K562 treated with DMSO at 1 percent for 24 hours (cell line): ENCODE measurements around the gene MMP28. TPM values are rescaled to one million over a fixed set of nuclear protein-coding genes. Genes with fewer than 3 reads are reported as not detected.

Source experiments
- total RNA-seq: library from RNA; unstranded; fragments of 300-600 nt; gene quantifications from 2 replicates; pipeline ENCODE4 v1.2.3, GENCODE V29; 2022; ENCODE audit warnings: low read depth; ENCODE audit not compliant: insufficient read depth

The MMP28 gene, protein sequence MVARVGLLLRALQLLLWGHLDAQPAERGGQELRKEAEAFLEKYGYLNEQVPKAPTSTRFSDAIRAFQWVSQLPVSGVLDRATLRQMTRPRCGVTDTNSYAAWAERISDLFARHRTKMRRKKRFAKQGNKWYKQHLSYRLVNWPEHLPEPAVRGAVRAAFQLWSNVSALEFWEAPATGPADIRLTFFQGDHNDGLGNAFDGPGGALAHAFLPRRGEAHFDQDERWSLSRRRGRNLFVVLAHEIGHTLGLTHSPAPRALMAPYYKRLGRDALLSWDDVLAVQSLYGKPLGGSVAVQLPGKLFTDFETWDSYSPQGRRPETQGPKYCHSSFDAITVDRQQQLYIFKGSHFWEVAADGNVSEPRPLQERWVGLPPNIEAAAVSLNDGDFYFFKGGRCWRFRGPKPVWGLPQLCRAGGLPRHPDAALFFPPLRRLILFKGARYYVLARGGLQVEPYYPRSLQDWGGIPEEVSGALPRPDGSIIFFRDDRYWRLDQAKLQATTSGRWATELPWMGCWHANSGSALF
- not detected in 2 replicates for total RNA-seq

DNA sequence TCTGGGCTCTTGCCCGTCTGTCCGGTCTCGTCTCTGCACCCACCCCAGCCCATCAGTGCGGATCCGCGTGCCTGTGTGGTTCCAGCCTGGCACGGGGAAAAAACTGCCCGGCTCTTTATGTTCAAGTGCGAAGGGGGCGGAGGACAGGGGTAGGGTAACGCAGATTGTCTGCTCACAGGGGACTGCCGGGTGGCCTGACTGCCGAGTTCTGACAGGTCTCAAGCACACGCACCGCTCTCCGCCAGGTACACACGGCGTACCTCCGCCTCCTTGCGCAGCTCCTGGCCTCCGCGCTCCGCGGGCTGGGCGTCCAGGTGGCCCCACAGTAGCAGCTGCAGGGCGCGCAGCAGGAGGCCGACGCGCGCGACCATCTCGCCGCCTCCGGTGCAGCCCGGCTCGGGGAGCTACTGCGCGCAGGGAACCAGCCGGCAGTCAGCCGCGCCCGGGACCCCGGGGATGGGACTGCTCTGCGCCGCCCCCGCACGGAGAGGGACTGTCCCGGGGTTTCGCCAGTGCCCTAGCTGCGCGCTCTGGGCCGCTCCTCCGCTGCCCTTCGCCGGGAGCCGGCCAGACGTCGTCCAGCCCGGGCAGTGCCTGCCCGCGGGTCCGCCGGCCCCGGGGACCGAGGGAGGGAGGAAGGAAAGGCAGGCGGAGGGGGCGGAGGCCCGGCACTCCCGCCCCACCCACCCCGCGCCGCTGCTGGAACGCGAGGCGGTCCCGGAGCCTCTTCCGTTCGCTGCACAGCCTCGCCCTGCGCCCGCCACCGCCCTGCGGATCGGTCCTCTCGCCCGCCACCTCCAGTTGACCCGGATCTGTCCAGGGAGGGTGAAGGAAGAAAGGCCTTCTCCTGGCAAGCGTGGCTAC lies at the start of gene MMP28:
MMP28 (minus strand) TSS at position 635 of the 864 bp plus-strand sequence; CDS start at position 371, 264 bp downstream.

DNA sequence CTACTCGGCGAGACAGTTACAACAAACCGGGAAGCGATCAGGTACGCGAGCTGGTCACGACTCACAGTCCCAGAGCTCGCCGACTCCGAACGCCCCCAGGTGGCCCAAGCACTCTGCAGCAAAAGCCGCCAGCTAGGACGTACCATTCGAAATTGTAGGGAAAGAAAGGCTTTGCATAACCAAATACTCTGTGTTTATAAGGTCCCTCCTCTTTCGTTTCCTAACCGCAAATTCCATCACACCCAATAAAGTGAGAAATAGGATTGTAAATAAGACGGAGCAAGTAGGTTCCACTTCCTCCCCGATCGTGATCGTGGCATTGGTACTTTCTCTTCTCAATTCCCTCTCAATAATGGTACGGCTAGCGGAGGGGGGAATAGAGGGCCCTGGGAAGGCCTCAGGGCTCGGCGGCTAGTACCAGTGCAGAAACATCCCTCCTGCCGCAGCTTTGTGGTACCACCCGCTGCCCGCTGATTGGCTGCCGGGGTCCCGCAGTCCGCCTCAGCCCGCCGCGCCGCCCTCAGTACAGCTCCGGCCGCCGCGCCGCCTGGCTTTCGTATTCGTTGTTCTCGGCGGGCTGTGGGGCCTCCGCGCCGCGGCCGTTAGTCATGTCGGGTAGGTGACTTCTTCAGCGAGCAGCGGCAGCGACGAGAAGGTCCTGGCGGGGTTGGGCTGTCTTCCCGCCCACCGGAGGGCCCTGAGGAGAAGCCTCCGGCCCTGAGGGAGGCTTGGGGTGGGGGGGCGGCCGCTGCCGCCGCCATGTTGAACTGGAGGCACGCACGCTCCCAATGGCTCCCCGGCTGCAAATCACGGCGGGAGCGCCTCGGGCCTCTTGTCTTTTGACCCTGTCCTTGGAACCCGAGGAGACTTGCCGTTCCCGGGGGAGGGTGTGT lies 13.8 kb upstream of the MMP28 start, which contains the start of gene TAF15:
TAF15 (plus strand) TSS at position 523 of the 893 bp plus-strand sequence; CDS start at position 609, 86 bp downstream.

DNA sequence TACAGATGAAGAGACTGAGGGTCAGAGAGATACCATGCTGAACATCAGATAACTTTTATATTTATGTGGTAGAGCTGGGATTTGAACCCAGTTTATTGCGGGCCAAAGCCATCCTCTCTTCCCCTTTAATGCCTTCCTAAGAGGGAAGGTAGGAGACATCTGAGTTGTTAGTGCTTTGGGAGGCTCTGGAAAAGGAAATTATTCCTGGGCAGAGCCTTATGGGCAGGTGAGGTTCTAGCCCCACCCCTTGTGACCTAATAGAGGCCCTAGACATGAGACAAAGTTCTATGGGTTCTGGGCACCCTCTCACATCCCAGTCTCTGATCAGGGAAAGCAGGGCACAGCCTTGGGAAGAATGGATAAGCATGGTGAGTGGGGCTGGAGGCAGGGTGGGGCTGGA lies 34.9 kb downstream of the MMP28 start, which contains the start of gene C17orf50:
C17orf50 (plus strand) TSS at position 301 of the 400 bp plus-strand sequence; CDS start at position 356, 55 bp downstream.

DNA sequence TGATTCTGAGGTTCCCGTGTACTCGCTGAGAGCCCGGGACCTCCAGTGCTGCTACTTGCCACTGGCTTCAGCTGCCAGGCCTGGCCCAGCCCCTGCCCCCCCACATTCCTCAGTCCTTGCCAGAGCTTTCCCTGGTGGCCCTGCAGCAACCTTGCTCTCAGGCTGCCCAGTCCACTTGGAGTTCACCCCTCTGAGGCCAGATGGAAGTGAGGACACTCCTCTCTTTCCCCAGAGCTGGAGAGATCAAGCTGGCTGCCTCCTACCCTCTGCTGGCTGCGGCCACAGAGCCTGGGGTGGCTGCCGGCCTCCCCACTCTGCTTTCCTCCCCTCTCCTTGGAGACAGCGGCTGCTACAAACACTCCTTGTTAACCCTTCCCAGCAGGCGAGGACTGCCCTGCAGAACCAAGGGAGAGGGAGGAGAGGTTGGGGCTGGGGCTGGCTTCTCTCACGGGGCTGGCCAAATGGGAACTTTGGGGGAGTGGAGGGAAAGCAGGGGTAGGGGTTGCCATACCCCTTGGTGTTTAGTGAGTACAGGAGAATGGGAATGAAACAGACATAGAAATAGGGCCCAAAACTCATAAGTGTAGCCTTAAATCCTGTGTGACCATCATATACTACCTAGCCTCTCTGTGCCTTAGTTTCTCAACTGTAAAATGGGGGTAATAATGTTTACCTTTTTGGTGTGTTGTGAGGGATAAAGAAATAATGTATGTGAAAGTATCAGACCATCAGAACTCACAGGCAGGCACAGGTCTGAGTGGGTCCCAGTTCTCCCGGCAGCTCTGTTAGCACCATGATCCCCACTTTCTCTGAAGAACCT lies 42.3 kb downstream of the MMP28 start, which contains the start of gene GAS2L2:
GAS2L2 (minus strand) TSS at position 295 of the 820 bp plus-strand sequence. CDS start 389 bp downstream, outside the sequence.

DNA sequence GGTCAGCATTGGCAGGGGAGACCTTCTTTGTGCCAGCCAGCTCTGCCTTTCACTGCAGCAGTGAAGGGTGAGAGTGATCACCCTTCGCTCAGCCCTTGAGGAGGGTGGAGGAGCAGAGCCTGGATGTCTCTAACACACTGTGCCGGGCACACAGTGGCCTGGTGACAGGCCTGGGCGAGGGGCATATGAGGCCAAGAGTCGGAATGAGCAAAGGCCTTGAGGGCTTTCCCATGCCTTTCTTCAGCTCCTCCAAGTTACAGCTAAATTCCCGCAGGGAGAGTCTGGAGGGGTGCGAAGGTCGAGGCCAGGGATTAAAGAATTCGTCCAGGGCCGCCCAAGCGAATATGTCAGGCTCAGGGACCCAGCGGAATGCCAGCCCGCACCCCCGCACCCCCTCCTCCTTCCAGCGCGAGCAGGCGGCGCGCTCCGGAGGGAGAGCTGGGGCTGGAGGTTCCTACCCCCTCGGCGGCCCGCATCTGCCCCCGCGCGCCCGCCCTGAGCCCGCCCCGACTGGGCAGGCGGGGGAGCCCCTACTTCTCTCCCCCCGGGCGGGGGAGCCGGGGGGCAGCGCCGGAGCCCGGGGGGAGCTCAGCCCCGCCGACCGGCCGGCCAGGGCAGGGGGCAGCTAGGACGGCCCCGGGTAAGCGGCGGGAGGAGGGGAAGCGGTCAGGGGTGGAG lies 64.1 kb downstream of the MMP28 start, which contains the start of gene RASL10B:
RASL10B (plus strand) TSS at position 401 of the 678 bp plus-strand sequence. CDS start 3,546 bp downstream, outside the sequence.

Other genes with a start within 250 kb of the MMP28 start
- gene SLFN14, start 234.8 kb downstream of the MMP28 start, total RNA-seq: 2.2 and 2.9 TPM in 2 replicates
- 8.6 and 8.8 TPM in 2 replicates for gene PEX12, start 217.1 kb downstream of the MMP28 start, total RNA-seq
- gene AP2B1, start 208.3 kb downstream of the MMP28 start, total RNA-seq: 93.4 and 98.6 TPM in 2 replicates
- 0.10 TPM in 1 of 2 replicates, not detected in the other for gene RASL10B, start 64.0 kb downstream of the MMP28 start, total RNA-seq
- not detected in 2 replicates for gene GAS2L2, start 42.4 kb downstream of the MMP28 start, total RNA-seq
- not detected in 2 replicates for gene C17orf50, start 34.8 kb downstream of the MMP28 start, total RNA-seq
- 127 and 139 TPM in 2 replicates for gene TAF15, start 13.8 kb upstream of the MMP28 start, total RNA-seq
- not detected in 2 replicates for gene HEATR9, start 73.2 kb upstream of the MMP28 start, total RNA-seq
- gene CCL5, start 84.7 kb upstream of the MMP28 start, total RNA-seq: 0.53 and 0.67 TPM in 2 replicates
- 10.2 and 13.9 TPM in 2 replicates for gene RDM1, start 135.1 kb upstream of the MMP28 start, total RNA-seq
- gene LYZL6, start 148.1 kb upstream of the MMP28 start, total RNA-seq: not detected in 2 replicates
- not detected in 2 replicates for gene CCL16, start 185.9 kb upstream of the MMP28 start, total RNA-seq
- not detected in 2 replicates for gene CCL14, start 191.1 kb upstream of the MMP28 start, total RNA-seq
- gene CCL15, start 205.9 kb upstream of the MMP28 start, total RNA-seq: not detected in 2 replicates
- gene CCL23, start 222.3 kb upstream of the MMP28 start, total RNA-seq: not detected in 2 replicates